ENCODE data around the gene PTCHD4.
"Not testable (repeated sequence)": the region's sequence is repeated elsewhere in the genome, so short reads cannot be mapped to it uniquely, and the experiment has no call there.

PTCHD4 gene

DNA sequence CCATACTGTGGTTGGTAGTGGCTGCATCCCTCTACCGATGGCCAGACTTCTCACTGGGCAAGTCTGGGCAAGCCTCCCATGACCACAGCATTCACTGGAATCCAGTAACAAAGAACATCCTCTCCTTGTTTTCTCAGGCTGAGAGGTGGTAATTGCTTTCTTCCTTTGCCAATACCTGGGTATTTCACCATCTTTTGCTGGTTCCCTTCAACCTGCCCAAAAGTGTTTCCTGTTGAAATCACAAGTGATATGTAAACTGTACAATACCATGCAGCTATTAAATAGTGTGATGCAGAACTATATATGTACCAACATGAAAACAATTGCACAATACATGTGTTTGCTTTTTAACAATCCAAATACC, at the start of gene PTCHD4:
Gene PTCHD4 (minus strand): TSS at position 55 of the 364 bp plus-strand sequence. CDS start 42,240 bp downstream, outside the sequence.
- no peak for DNase-seq (ENCODE audit: low spot score)

DNA sequence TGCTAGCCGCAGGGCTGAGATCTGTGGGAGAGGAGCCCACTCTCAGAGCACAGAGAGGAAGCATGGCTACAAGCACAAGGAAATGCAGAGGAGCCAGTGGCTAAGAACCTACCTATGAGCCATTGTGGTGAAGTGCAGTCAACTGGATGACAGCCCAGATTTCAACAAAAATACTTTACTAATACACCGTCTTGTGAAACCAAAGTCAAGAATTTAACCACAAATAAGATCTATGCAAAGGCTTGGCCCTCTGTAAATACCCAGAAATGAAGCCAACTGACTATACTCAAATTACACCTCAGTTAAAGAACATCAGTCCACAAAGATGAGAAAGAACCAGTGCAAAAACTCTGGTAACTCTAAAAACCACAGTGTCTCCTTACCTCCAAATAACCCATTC, 40.1 kb upstream of the PTCHD4 start:
- no peak for DNase-seq (ENCODE audit: low spot score)

DNA sequence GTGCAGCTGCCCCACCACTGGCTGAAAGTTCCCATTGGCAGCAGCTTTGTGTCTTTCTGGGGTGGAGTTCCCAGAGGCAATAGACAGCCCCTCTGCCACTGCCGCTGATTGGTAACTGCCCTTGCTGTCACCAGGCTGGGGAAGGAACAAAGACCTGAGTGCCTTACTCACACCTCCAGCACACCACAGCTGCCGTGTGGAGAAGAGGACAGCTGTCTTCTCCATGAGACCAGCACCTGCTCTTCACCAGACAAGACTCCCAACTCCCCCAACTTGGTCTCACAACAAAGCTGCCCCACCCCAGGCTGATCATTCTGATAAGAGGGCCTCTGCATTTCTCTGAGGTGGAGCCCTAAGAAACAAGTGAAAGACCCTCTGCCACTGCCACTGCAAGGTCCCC, 39.7 kb upstream of the PTCHD4 start:
- DNase-seq (ENCODE audit: low spot score): no peak

DNA sequence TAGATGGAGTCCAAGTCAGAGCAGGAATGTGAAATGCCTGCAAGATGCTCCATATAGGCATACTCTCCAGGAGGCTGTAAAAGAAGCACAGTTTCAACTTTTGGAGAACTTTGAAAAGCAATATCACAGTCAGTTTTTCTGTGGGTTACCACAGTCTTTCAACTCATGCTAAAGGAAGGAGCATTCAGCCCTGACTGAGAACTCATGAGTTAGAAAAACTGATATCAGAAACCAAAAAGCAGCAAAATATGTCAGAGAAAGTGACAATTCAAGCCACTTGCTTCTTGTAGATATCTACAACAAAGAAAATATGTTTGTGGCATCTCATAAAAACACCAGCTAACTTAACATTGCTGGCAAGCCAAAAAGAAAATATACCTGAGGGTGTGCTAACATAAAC, 36.1 kb upstream of the PTCHD4 start:
- DNase-seq (ENCODE audit: low spot score): no peak

DNA sequence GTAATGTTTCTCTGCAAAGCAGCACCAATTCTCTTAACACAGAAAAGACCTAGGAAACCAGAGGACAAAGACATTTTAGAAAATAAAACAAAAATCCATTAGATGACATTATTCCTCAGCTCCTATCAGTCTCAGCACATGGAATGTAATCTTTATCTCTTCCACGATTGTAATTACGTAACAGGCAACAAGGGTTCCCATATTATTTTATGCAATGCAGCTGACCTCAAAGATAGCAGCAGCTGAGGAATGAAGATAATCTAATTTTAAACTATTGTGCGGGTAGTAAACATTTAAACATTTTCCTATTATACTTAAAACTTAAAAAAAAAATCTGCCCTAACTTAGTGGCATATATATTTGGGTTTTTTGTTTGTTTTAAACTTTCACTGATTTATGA, 33.0 kb upstream of the PTCHD4 start:
- DNase-seq (ENCODE audit: low spot score): no peak

DNA sequence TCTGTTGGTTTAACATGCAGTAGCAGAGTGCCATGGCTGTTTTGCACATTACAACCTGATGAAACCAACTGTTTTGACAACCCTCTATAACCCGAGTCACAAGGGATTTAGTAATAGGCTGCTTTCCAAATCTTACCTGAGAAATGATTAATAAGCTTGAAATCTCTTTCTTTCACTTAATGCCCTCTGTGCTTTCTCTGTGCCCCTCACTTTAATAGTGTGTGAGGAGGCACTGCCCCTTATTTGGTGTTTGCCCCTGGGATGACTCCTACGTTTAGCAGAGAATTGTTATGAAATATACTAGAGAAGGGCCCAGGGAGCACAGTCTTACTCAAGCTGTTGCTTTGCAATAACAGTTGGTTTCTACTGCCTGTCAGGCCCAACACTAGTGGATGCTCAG, 31.0 kb upstream of the PTCHD4 start:
- no peak for DNase-seq (ENCODE audit: low spot score)

DNA sequence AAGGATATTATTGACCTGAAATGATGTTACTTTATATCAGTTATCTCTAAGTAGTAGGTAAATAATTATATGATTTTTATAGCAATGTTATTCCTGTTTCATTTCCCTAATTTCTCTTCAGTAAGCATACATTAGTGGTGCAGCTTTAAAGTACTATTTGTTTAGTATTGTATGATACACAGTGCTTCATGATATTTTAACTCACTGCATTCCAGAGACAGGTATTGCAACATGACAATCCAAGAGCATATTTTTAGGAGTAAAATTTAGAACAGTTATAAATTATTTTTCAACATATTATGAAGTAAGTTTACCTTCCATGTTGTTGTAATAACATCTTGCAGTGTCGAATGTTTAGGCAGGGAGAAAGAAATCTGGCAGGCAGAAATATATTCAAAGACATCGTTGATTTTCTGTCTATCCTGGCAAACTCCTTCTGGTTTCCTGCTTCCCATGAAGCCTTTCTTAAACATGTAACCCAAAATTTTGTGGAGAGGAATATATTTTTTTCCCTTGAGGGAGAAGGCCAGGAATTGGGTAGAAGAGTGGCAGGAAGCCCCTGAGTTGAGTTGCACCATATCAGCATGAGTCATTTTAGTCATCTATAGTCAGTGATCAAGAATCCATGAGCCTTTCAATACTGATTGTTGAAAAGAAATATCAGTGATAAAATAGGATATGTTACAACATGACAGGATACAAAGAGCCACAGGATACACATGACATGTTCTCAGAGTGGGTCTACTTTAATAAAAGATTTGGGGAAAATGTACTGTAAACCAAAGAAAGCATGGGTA, 29.0 kb upstream of the PTCHD4 start:
- no peak for DNase-seq (ENCODE audit: low spot score)

DNA sequence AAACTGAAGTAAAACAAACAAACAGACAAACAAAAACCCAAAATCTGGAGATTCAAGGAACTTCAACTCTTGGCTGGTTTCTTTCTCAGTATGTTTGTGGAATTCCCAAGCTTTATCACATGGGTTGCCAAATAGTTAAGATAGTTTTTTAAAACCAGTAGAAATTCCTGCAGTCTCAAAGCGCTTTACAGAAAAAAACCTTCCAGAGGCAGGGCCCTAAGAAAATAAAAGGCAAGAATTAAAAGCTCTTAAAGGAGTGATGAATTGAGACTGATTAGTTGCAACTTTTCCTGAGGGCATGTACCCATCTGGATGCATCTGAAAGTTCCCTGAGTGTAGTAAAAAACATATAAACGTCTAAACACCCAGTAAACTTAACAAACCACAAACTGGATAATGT, 25.9 kb upstream of the PTCHD4 start:
- DNase-seq (ENCODE audit: low spot score): no peak

DNA sequence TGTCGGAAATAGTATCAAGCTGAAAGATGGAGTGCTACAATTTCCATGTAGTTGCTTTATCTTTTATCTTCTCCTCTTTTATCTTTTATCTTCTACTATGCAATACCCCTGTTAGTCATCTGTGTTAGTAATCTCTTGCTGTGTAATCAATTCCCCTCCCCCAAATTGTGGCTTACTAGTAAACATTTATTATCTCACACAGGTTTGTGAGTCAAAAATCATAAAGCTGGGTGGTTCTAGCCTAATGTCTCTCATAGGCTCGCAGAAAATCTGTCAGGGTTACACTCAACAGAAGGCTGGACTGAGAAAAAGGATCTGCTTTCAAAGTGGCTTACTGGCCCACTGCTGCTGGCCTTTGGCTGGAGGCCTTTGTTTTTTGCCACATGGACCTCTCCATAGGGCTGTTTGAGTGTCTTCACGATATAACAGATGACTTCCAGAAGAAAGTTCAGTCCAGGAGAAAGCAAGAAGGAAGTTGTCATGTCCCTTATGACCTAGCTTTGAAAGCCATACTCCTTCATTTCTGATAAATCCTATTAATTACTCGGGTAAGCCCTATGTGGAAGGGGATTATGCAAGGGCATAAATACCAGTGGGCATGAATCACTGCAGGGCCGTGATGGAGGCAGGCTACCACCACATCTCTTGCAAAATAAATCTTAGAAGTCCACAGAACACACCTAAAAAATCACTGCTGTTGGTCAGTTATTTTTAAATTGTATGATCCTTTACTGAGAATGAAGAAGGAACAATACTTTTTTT, 24.5 kb upstream of the PTCHD4 start:
- DNase-seq (ENCODE audit: low spot score): no peak

DNA sequence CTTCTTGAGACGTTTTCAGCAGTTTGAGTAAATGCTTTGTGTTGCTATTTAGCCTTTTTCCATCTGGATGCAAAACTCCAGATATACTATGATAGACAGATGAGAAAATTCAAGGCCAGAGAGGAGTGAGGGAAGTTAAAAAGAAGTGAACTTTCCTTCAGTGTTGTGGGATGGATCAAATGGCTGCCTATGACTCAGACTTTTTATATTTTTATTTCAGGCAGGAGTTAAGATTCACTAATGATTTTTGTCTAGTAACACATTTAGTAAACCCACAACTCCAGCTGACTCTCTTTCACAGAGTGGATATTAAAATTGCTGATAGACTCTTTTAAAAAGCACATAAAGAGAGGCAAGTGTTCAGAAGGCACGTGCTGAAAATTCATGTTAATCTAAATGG, 23.2 kb upstream of the PTCHD4 start:
- DNase-seq (ENCODE audit: low spot score): no peak

DNA sequence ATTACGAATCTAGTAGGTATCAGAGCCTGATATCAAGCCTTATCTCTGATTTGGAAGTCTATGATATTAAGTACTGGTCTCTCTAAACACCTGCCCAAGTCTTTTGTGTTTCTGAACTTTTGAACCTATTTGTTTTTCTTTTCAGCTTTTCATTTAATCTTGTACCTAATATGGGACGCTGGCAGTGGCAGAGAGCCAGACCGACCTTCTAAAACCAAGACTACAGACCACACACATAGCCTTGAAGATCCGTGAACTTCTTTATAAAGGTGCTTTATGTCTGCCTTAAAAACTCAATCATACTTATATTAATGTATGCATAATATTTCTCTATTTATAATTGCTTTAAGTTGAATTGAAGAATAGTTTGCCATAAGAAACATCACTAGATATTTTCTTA, 12.6 kb upstream of the PTCHD4 start:
- DNase-seq (ENCODE audit: low spot score): no peak

DNA sequence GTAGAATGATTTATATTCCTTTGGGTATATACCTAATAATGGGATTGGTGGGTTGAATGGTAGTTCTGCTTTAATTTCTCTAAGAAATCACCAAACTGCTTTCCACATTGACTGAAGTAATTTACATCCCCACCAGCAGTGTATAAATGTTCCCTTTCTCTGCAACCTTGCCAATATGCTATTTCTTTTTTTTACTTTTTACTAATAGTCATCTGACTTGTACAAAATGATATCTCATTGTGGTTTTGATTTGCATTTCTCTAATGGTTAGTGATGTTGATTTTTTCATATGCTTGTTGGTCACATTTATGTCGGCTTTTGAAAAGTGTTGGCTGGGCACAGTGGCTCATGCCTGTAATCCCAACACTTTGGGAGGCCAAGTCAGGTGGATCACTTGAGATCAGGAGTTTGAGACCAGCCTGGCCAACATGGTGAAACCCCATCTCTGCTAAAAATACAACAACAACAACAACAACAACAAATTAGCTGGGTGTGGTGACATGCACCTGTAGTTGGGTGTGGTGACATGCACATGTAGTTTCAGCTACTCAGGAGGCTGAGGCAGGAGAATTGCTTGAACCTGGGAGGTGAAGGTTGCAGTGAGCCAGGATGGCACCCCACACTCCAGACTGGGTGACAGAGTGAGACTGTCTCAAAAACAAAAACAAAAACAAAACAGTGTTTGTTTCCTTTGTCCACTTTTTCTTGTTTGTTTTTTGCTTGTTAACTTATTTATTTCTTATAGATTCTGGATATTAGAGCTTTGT, 11.2 kb upstream of the PTCHD4 start:
- DNase-seq (ENCODE audit: low spot score): not testable (repeated sequence)

DNA sequence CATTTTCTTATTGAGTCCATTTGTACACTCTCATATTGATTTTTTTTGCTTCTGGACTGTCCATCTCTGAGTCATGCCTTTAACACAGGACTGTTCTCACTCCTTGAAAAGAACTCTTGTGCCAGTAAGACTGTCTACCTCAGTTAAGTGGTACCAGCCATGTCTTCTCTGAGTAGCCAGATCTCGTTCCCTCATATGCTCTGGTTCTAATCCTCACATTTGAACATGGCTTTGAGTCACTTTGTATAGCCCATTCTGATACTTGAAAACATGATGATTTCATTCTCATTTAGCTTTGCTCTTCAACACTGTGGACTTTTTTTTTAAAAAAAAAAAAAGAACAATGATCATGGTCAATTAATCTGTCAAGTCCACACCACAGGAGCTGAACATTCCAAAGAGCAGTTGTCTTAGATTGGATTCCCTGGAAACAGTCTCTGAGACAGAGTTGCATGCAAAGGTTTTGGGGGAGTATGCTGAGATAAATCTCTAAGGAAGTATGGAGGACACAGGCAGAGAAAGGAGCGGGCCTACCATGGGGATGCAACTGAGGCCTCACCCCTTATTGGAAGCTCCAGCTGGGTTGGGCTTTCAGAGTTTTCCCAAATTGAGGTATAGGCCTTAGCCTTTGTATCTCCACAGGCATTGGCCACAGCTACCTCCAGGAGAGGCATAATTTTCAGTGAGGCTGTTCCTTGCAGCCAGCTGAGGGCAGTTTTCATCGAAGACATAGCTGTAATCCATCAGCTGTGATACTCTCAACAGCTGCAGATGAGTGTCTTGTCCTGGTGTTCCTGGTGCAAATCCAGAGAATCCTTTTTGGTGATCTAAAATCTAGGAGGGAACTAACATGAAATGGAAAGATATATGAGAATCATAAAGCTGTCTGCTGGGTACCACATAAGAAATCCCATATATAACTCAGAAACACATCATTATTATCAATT, 6.0 kb upstream of the PTCHD4 start:
- DNase-seq (ENCODE audit: low spot score): no peak

DNA sequence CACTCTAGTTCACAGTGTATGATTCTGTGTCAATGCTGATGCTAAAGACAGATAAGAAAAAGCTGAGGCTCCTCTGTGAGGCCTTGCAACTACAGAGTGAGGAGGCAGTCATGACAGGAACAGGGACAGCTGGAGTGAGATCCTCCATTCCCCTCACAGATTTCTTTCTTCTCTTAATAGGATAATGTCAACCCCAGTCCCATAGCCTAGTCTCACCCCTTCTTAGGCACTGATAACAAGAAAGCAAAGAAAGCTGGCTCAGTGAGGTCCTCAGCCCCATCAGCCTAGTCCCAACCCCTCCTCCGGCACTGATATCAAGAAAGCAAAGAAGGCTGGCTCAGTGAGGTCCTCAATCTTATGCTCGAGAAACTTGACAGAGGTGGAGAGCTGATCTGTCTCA, 2.1 kb upstream of the PTCHD4 start:
- DNase-seq (ENCODE audit: low spot score): no peak

DNA sequence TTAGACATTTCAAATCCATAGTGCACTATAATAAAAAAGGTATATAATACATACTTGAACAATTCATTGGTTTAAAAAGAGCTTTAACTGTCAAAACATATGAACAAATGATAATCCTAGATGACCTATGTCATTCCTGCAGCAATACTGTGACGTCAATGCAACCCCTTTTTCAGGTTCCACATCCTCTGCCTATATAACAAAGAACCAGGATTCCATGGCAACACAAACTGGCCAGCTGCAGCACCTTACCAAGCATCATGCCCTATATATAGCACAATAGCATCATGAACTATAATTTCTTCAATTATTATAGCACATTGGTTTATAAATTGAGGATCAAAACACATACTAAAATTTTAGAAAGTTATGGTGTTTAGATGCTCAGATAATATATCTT, 578 bp upstream of the PTCHD4 start:
- no peak for DNase-seq (ENCODE audit: low spot score)

DNA sequence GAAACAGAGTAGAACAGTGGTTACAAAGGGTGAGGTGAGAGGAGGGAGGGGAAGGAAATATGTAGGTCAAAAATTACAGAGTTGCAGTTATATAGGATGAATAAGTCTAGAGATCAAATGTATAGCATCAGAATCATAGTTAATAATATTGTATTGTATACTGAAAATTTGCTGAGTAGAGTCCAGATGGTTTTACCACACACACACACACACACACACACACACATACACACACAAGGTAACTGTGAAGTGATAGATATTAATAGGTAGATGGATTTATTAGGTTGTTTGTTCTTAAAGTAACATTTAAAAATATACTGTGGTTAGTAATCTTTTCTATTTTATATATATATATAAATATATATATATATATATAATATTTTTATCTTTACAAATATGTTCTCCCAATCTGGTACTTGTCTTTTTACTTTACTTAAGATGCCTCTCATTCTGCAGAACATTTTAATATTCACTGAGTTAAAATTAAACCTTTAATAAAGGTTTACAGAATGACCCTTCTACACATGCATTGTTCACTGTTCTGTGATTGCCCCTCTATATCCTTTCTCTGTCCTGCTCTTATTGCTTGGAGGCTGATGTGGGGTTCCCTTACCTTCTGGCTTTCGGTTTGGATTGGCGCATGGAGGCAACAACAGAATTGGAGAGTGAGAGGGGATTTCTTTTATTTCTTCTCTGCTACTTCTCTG, 408 bp downstream of the PTCHD4 start:
- DNase-seq (ENCODE audit: low spot score): no peak

DNA sequence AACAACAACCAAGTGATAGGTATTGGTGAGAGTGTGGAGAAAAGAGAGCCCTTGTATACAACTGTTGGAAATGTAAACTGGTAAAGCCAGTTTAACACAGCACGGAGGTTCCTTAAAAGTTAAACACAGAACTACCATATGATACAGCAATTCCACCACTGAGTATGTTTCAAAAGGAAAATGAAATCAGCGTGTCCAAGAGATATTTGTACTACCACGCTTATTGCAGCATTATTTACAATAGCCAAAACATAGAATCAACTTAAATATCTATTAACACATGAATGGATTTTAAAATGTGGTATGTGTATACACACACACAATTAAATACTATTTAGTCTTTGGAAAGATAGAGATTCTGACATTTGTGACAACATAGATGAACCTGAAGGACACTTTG, 1.1 kb downstream of the PTCHD4 start:
- DNase-seq (ENCODE audit: low spot score): no peak

DNA sequence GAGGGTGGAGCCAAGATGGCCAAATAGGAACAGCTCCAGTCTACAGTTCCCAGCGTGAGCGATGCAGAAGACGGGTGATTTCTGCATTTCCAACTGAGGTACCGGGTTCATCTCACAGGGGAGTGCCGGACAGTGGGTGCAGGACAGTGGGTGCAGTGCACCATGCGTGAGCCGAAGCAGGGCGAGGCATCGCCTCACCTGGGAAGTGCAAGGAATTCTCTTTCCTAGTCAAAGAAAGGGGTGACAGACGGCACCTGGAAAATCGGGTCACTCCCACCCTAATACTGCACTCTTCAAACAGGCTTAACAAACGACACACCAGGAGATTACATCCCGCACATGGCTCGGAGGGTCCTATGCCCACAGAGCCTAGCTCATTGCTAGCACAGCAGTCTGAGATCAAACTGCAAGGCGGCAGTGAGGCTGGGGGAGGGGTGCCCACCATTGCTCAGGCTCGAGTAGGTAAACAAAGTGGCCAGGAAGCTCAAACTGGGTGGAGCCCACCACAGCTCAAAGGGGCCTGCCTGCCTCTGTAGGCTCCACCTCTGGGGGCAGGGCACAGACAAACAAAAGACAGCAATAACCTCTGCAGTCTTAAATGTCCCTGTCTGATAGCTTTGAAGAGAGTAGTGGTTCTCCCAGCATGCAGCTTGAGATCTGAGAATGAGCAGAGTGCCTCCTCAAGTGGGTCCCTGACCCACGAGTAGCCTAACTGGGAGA, 8.4 kb downstream of the PTCHD4 start:
- not testable (repeated sequence) for DNase-seq (ENCODE audit: low spot score)

DNA sequence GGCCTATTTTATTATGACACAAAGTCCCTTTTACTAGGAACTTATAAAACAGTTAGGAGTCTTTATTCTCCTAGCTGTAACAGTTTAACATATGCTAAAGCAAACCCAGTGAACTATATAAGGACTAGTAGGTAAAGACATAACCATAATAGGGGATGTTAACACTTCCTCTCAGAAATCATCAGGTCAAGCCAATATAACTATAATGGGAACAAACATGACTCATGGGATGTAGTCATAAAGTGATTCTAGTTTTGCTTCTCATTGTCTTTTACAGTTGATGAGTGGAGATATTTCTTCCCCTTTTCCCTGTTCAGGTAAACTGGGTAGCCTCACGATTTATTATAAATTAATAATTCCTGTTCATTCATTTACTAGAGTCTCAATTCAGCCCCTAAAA, 9.7 kb downstream of the PTCHD4 start:
- DNase-seq (ENCODE audit: low spot score): no peak

DNA sequence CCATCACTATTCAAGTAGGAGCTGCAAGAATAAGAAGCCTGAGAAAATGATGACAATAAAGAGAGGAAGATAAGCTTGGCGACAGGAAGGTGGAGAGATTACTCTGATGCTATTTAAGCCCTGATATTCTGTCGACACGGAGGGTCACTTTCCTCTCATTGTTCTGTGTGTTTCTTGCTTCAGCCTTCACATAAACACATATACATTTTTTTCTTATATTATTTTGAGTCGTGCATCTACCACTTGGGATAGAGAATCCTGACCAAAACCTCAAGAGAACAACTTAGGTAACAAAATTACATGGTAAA, 10.5 kb downstream of the PTCHD4 start:
- DNase-seq (ENCODE audit: low spot score): no peak

All from HuH-7 (cell line).